IMR-90 (cell line): Measurements from ENCODE around the gene CCDC85B. TPM values are rescaled to one million over a fixed set of nuclear protein-coding genes. Genes with fewer than 3 reads are reported as not detected.

ENCODE experiments used
- CHD1 ChIP-seq: IDR thresholded peaks from 2 replicates; pipeline ENCODE4 v1.6.1; 2012; ENCODE audit warnings: low read depth, low read length, improper control_type of control experiment
- USF2 ChIP-seq: fragments of 150-350 bp; IDR thresholded peaks from 2 replicates; pipeline ENCODE4 v1.6.1; 2017; ENCODE audit warnings: mild to moderate bottlenecking, antibody characterized with exemption, low read length, low read depth
- polyA plus RNA-seq, 3 experiments: library from polyadenylated mRNA; depleted of rRNA; stranded (reverse); fragments of >200 nt; gene quantifications; 2 replicates each; pipeline ENCODE4 v1.2.3, GENCODE V29; 2012; ENCODE audit warnings: low replicate concordance in 1 of 3
- total RNA-seq: library from RNA; depleted of rRNA; stranded (reverse); fragments of >200 nt; gene quantifications from 2 replicates; pipeline ENCODE4 v1.2.3, GENCODE V29; 2012

The CCDC85B gene
- total and polyA plus RNA-seq, 2 of the 4 experiments (the other 2 are of a cell fraction), result 17.6 to 35.4 TPM

- TF ChIP-seq CHD1, result no peak
- TF ChIP-seq USF2, result no peak
Measured at GRCh38 chr11:65870706-65871681, 19.5 kb upstream of the CCDC85B start (continued).
